HUDEP-2 (cell line): ENCODE measurements around the gene AQP2.
A peak's percentile ranks its signal among the peaks of the same experiment; 100 is the strongest.

ENCODE experiments used
- DNase-seq, 76 experiments: peaks; one replicate each; lab custom pipeline; 2025; ENCODE audit not compliant: unreplicated experiment in 76 of 76; lab: John Stamatoyannopoulos, UW

Gene AQP2

GRCh38 chr12:49950273-49951251, at the start of gene AQP2:
Gene AQP2, plus strand, starts transcription at chr12:49950737. Its CDS starts 94 bp downstream, at chr12:49950831.
- DNase-seq = no peak

GRCh38 chr12:49901026-49901425, 49.5 kb upstream of the AQP2 start:
- DNase-seq = no peak

GRCh38 chr12:49901986-49902385, 48.6 kb upstream of the AQP2 start:
- DNase-seq = no peak

- DNase-seq = no peak
Measured at GRCh38 chr12:49902399-49903350, 47.9 kb upstream of the AQP2 start.

- DNase-seq = no peak
Measured at GRCh38 chr12:49903351-49903699, 47.2 kb upstream of the AQP2 start.

GRCh38 chr12:49903700-49904423, 46.7 kb upstream of the AQP2 start, which contains the start of gene FAIM2:
Gene FAIM2, minus strand, starts transcription at chr12:49903900. Its CDS starts 108 bp downstream, at chr12:49903792.
- no peak for DNase-seq

- DNase-seq = no peak
Measured at GRCh38 chr12:49904601-49905000, 45.9 kb upstream of the AQP2 start.

- no peak for DNase-seq
Measured at GRCh38 chr12:49905718-49906314, 44.7 kb upstream of the AQP2 start.

- no peak for DNase-seq
Measured at GRCh38 chr12:49907352-49907751, 43.2 kb upstream of the AQP2 start.

- DNase-seq = no peak
Measured at GRCh38 chr12:49909356-49909755, 41.2 kb upstream of the AQP2 start.

- peak in 2 of 76 experiments; percentile 10 to 16 for DNase-seq
Measured at GRCh38 chr12:49909826-49910225, 40.7 kb upstream of the AQP2 start.

GRCh38 chr12:49910331-49911212, 40.0 kb upstream of the AQP2 start:
- DNase-seq = no peak

GRCh38 chr12:49911213-49911605, 39.3 kb upstream of the AQP2 start:
- DNase-seq = no peak

- DNase-seq = no peak
Measured at GRCh38 chr12:49912345-49913255, 37.9 kb upstream of the AQP2 start.

- DNase-seq = no peak
Measured at GRCh38 chr12:49916129-49916919, 34.2 kb upstream of the AQP2 start.

- no peak for DNase-seq
Measured at GRCh38 chr12:49917166-49917787, 33.3 kb upstream of the AQP2 start.

GRCh38 chr12:49917788-49918173, 32.8 kb upstream of the AQP2 start:
- no peak for DNase-seq
